ENCODE measurements around the gene SLC2A4. TPM values are rescaled to one million over a fixed set of nuclear protein-coding genes. Genes with fewer than 3 reads are reported as not detected.

The SLC2A4 gene
- total RNA-seq, 1 donor from 2014 or later = under 0.01 TPM

DNA sequence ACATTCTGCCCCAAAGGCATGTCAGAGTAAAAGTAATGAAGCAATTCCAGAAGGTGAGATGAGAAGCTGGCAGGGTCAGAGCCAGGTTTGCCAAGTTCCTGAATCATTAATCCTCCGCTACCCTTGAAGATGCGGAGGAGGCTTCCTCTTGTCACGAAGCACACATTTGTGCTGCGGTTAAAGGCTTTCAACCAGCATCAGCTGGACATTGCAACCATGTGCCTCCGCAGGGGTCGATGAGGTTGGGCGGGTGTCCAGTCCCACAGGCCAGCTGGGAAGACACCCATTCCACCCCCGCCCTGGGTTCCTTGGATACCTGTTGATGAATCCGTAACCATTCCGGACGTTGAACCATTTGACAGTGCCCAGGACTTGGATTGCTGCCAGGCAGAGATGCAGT lies 11.6 kb downstream of the SLC2A4 start:
- peaks cover 3% of the 10 kb centered on the region for H3K27me3 ChIP-seq (ENCODE audit: control insufficient read depth, insufficient read depth, low read length)
- TF ChIP-seq, protein P1, sequence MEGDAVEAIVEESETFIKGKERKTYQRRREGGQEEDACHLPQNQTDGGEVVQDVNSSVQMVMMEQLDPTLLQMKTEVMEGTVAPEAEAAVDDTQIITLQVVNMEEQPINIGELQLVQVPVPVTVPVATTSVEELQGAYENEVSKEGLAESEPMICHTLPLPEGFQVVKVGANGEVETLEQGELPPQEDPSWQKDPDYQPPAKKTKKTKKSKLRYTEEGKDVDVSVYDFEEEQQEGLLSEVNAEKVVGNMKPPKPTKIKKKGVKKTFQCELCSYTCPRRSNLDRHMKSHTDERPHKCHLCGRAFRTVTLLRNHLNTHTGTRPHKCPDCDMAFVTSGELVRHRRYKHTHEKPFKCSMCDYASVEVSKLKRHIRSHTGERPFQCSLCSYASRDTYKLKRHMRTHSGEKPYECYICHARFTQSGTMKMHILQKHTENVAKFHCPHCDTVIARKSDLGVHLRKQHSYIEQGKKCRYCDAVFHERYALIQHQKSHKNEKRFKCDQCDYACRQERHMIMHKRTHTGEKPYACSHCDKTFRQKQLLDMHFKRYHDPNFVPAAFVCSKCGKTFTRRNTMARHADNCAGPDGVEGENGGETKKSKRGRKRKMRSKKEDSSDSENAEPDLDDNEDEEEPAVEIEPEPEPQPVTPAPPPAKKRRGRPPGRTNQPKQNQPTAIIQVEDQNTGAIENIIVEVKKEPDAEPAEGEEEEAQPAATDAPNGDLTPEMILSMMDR (IDR thresholded peaks at IDR 0.05; ENCODE audit: insufficient read depth, low read length, severe bottlenecking) = no peak
- no peaks in the 10 kb centered on the region for H3K36me3 ChIP-seq (ENCODE audit: control insufficient read depth, insufficient read depth, low read length)
- H3K4me3 ChIP-seq (ENCODE audit: low read depth, low read length) = no peak overlapping the region
- FAIRE-seq (peak; percentile 64), DNase-seq (ENCODE audit: low read depth) (no peak)

DNA sequence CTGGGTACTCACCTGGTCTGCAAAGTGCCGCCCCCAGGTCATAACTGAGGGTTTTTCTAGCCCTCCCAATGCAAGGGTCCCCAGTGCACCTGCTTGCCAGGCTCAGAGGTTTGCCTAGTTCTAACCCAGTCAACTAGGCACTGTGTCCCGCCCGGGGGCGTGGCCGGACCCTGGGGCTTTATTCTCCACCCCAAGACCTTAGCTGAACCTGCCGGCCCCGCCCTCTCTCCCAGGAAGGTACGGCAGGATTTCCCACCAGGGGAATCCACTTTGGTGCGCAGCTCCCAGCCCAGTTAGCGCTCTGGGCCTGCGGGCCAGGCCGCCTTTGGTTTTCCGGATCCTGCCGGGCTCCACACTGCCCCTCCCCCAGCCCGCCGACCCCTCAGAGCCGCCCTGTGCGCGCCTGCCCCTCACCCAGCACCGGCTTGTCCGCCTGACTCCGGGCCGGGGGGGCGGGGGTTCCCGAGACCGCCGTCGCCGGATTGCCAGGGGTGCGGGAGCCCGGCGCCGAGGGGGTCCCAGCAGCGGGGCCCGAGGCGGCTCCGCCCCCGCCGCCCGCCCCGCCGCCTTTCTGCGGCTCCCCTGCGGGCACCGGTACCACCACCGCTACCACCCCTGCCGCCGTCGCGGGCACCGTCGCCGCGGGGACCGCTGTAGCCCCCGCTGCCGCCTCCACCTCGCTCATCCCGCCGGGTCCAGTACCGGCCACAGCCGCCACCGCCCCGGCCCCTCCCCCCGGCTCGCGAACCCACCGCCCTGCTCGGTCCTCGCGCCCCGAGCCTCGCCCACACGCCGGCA lies 12.5 kb downstream of the SLC2A4 start:
- DNase-seq (ENCODE audit: low read depth) = no peak
- Histone ChIP-seq H3K36me3 (ENCODE audit: control insufficient read depth, insufficient read depth, low read length) (no peaks in the 10 kb centered on the region), H3K4me3 (ENCODE audit: low read depth, low read length) (peak overlapping the region; percentile 34), H3K27me3 (ENCODE audit: control insufficient read depth, insufficient read depth, low read length) (peaks cover 3% of the 10 kb centered on the region)
- FAIRE-seq = no peak
- TF ChIP-seq, protein P1 (IDR thresholded peaks at IDR 0.05; ENCODE audit: insufficient read depth, low read length, severe bottlenecking) = no peak

DNA sequence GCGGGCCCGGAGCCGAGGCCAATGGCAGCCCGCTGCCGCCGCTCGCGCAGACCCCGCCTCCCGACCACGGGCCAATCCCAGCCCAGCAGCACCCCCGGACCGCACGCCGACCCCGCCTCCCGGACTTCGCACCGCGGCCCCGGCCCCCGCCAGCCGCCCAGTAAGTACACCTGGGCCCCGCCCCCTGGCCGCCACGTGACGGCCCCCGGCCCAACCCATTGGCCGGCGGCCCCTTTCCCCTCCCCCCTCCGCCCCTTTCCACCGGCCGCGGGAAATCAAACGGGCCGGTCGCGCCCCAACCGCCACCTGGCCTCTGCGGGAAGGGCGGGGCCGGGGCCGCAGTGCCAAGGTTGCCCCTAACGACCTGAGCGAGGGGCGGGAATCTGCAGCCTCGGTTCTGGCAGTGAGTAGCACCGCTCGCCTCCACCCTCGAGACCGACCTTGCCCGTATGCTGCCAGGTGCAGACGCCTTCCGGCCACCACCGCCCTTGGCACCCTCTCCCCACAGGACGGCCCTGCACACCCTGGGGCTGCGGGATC lies 13.2 kb downstream of the SLC2A4 start, which contains the start of gene YBX2:
YBX2 (minus strand) TSS at position 26 of the 540 bp plus-strand sequence. CDS start 139 bp downstream, outside the sequence.
- H3K27me3 ChIP-seq (ENCODE audit: control insufficient read depth, insufficient read depth, low read length) = peaks cover 3% of the 10 kb centered on the region
- H3K4me3 ChIP-seq (ENCODE audit: low read depth, low read length) = peak within 1 kb of the TSS; percentile 34
- TF ChIP-seq, protein P1 (IDR thresholded peaks at IDR 0.05; ENCODE audit: insufficient read depth, low read length, severe bottlenecking) = no peak
- no peaks in the 10 kb centered on the region for H3K36me3 ChIP-seq (ENCODE audit: control insufficient read depth, insufficient read depth, low read length)
- DNase-seq (ENCODE audit: low read depth) (no peak), FAIRE-seq (no peak)

- H3K4me3 ChIP-seq (ENCODE audit: low read depth, low read length) = peak overlapping the region; percentile 34
- TF ChIP-seq, protein P1 (IDR thresholded peaks at IDR 0.05; ENCODE audit: insufficient read depth, low read length, severe bottlenecking) = peak; percentile 11
- no peak for FAIRE-seq
Measured at GRCh38 chr17:7295230-7296180, 14.0 kb downstream of the SLC2A4 start.

GRCh38 chr17:7296189-7296861 lies 14.8 kb downstream of the SLC2A4 start:
- Histone ChIP-seq H3K36me3 (ENCODE audit: control insufficient read depth, insufficient read depth, low read length) (no peaks in the 10 kb centered on the region), H3K4me3 (ENCODE audit: low read depth, low read length) (no peak overlapping the region), H3K27me3 (ENCODE audit: control insufficient read depth, insufficient read depth, low read length) (peaks cover 2% of the 10 kb centered on the region)
- FAIRE-seq (no peak), DNase-seq (ENCODE audit: low read depth) (peak; percentile 42)
- TF ChIP-seq, protein P1 (IDR thresholded peaks at IDR 0.05; ENCODE audit: insufficient read depth, low read length, severe bottlenecking) = peak; percentile 93

More at GRCh38 chr17:7295230-7296180, 14.0 kb downstream of the SLC2A4 start:
- DNase-seq (ENCODE audit: low read depth) = no peak
- Histone ChIP-seq H3K27me3 (ENCODE audit: control insufficient read depth, insufficient read depth, low read length) (peaks cover 3% of the 10 kb centered on the region), H3K36me3 (ENCODE audit: control insufficient read depth, insufficient read depth, low read length) (no peaks in the 10 kb centered on the region)

Measured in bronchial epithelial cell (primary cell).